Common myeloid progenitor, CD34-positive (primary cell): Measurements from ENCODE around the gene STAC.

ENCODE experiments used
- CTCF ChIA-PET: fragments of 350-600 bp; sonication (Branson Sonifier 250); formaldehyde crosslinking; loops from one replicate; lab custom pipeline; 2021; ENCODE audit warnings: antibody characterized with exemption; lab: Charles Lee
- POLR2A ChIA-PET: fragments of 350-600 bp; sonication (Branson Sonifier 250); formaldehyde crosslinking; loops from one replicate; lab custom pipeline; 2021; ENCODE audit warnings: antibody characterized with exemption; lab: Charles Lee
- DNase-seq, 3 donors: peaks; one replicate each; pipeline versions ENCODE4 v3.0.0 to v3.0.0-alpha.2; 2013
- H3K27ac ChIP-seq, 2 experiments: 1 replicate in 1 of 2; 2 replicates in 1 of 2; pipeline ENCODE4 v1.7.0; 2013; ENCODE audit warnings: inconsistent platforms in 2 of 2, low read length in 2 of 2, mild to moderate bottlenecking in 2 of 2, low read depth in 1 of 2, moderate library complexity in 1 of 2; ENCODE audit not compliant: severe bottlenecking in 2 of 2, insufficient read depth in 1 of 2, poor library complexity in 1 of 2
- H3K27me3 ChIP-seq, 5 experiments: replicated peaks in 2 of 5; 1 replicate in 3 of 5; 2 replicates in 2 of 5; pipeline versions ENCODE4 v1.6.1 to v1.7.0; 2013; ENCODE audit warnings: low read length in 4 of 5, mild to moderate bottlenecking in 2 of 5, moderate library complexity in 2 of 5, inconsistent platforms in 1 of 5; ENCODE audit not compliant: insufficient read depth in 5 of 5, control insufficient read depth in 4 of 5
- H3K36me3 ChIP-seq, 4 experiments: 1 replicate in 2 of 4; 2 replicates in 2 of 4; pipeline versions ENCODE4 v1.6.1 to v1.7.0; 2013; ENCODE audit warnings: low read length in 3 of 4, control low read depth in 1 of 4, mild to moderate bottlenecking in 1 of 4; ENCODE audit not compliant: control insufficient read depth in 4 of 4, insufficient read depth in 4 of 4
- H3K4me1 ChIP-seq, 4 experiments: 1 replicate in 3 of 4; 2 replicates in 1 of 4; pipeline versions ENCODE4 v1.6.1 to v1.7.1; 2013; ENCODE audit warnings: low read length in 3 of 4, mild to moderate bottlenecking in 3 of 4, control low read depth in 1 of 4, inconsistent platforms in 1 of 4, moderate library complexity in 1 of 4; ENCODE audit not compliant: control insufficient read depth in 4 of 4, insufficient read depth in 4 of 4; ENCODE audit errors: control extremely low read depth in 1 of 4
- H3K4me3 ChIP-seq, 7 experiments: 1 replicate in 4 of 7; 2 replicates in 3 of 7; pipeline versions ENCODE4 v1.5.1 to v1.7.0; 2013; ENCODE audit warnings: mild to moderate bottlenecking in 7 of 7, low read length in 6 of 7, moderate library complexity in 6 of 7, inconsistent platforms in 2 of 7, low read depth in 2 of 7, control low read depth in 1 of 7; ENCODE audit not compliant: insufficient read depth in 4 of 7, control insufficient read depth in 1 of 7; ENCODE audit errors: extremely low read depth in 1 of 7
- H3K9me3 ChIP-seq, 5 experiments: 1 replicate in 4 of 5; 2 replicates in 1 of 5; pipeline versions ENCODE4 v1.6.1 to v1.7.1; 2013; ENCODE audit warnings: low read length in 4 of 5, mild to moderate bottlenecking in 2 of 5, inconsistent platforms in 1 of 5, low read depth in 1 of 5, moderate library complexity in 1 of 5; ENCODE audit not compliant: control insufficient read depth in 4 of 5, insufficient read depth in 2 of 5; ENCODE audit errors: control extremely low read depth in 1 of 5
- WGBS: methylation state at CpG from one replicate; pipeline ENCODE4 v1.1.5; 2013; ENCODE audit not compliant: insufficient coverage; 5-methylcytosine and 5-hydroxymethylcytosine counted together

The STAC gene

DNA sequence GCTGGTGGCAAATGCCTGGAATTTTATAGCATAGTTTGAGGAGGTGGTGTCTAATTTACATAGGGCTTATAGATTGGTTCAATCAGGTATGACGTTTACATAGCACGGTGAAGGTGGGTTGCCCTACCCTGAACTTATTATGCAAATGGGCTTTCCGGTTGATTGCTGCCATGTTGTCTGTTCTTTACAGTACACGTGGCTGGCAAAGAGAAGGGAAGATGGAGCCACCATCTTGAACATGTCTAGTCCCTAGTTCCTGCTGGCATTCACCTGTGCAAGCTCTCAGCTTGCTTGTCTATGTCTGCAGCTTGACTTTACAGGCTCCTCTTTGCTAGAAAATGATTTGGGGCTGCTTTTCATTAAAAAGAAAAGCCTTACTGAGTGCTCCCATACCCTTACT lies 14.0 kb upstream of the STAC start:
- Histone ChIP-seq H3K27me3 (no peaks in the 10 kb centered on the region), H3K36me3 (no peaks in the 10 kb centered on the region), H3K4me1 (no peaks in the 10 kb centered on the region), H3K27ac (no peak overlapping the region), H3K4me3 (no peak overlapping the region), H3K9me3 (no peaks in the 10 kb centered on the region)
- WGBS, result 98% methylated on average over 4 of the region's 4 CpGs
- CTCF ChIA-PET, result interaction anchor here (1.1 kb wide), 1 partner anchor 9 kb away, joined by 3 read pairs; no protein-coding TSS in a partner anchor
- POLR2A ChIA-PET, result no interaction called here
- DNase-seq, result no peak

GRCh38 chr3:36367912-36368573 lies 12.3 kb upstream of the STAC start:
- no peaks in the 10 kb centered on the region for H3K4me1 ChIP-seq
- ChIA-PET POLR2A (no interaction called here), CTCF (no interaction called here)
- no peak overlapping the region for H3K27ac ChIP-seq
- DNase-seq, result peak in 2 of 3 donors; percentile 28 to 46
- no peaks in the 10 kb centered on the region for H3K36me3 ChIP-seq
- no peaks in the 10 kb centered on the region for H3K9me3 ChIP-seq
- 100% methylated on average over 1 of the region's 3 CpGs for WGBS
- no peaks in the 10 kb centered on the region for H3K27me3 ChIP-seq
- no peak overlapping the region for H3K4me3 ChIP-seq

DNA sequence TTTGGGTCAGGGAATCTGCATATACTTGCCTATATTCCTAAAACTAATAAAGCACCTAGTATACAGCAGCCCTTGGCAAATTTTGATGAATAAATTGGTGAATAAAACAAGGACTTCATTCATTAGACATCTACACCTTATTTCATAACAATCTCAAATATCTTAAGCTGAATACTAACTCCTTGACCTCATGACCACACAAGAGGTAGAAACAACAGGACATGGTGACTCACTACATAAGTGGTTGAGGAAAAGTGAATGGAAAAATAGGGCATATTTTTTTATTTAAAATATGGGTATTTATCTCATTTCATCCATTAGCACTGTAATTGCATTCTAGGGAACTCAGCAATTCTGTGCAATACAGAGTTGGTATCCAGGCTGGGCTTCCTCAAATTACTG lies 7.8 kb upstream of the STAC start:
- DNase-seq, result no peak
- no peaks in the 10 kb centered on the region for H3K36me3 ChIP-seq
- no peaks in the 10 kb centered on the region for H3K4me1 ChIP-seq
- ChIA-PET CTCF (interaction anchor here (1.1 kb wide), 1 partner anchor 35 kb away, joined by 3 read pairs; no protein-coding TSS in a partner anchor), POLR2A (no interaction called here)
- H3K27ac ChIP-seq, result no peak overlapping the region
- no peaks in the 10 kb centered on the region for H3K9me3 ChIP-seq
- H3K27me3 ChIP-seq, result no peaks in the 10 kb centered on the region
- H3K4me3 ChIP-seq, result no peak overlapping the region

DNA sequence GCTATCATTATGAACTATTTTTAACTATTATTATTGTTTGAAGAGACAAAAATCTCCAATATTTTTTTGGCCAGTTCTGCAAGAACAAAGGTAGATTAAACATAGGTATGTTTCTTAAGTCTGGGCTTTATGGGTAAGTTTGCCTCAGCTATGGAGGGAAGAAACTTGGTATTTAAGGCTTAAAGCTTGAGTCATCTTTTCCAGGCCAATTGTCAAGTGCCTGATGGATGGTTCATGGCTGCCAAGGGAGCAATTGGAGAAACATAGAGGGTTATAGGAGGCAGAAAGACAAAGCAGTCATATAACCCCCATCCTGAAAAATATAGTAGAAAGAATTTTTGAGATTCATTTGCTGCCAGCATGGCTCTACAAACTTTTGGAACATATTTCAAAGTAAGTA lies 7.2 kb upstream of the STAC start:
- ChIA-PET CTCF (no interaction called here), POLR2A (no interaction called here)
- Histone ChIP-seq H3K4me1 (no peaks in the 10 kb centered on the region), H3K27me3 (peaks cover 0 to 3% (median 0%) of the 10 kb centered on the region in 5 experiments), H3K9me3 (no peaks in the 10 kb centered on the region), H3K27ac (no peak overlapping the region), H3K36me3 (no peaks in the 10 kb centered on the region), H3K4me3 (no peak overlapping the region)
- DNase-seq, result no peak

DNA sequence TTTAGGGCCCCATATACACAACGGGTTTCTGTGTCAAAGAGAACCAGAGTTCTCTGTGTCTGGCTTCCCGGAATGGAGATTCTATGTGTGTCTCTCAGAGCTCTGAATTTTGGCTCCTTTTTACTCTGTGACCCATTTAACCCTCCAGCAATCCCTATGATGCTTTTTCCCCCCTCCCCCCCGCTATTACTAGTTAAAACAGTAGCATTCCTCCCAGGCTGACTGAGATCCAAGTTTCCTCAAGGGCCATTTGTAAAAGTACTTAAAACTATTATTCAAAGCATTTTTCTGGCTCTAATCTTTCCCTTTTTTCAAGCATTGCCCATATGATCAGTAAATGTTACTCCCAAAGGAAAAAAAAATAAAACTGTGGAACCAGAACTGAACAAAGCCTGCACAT lies 6.6 kb upstream of the STAC start:
- 100% methylated on average over 3 of the region's 3 CpGs for WGBS
- no peak overlapping the region for H3K27ac ChIP-seq
- CTCF ChIA-PET, result no interaction called here
- POLR2A ChIA-PET, result no interaction called here
- H3K36me3 ChIP-seq, result no peaks in the 10 kb centered on the region
- no peaks in the 10 kb centered on the region for H3K9me3 ChIP-seq
- H3K4me3 ChIP-seq, result no peak overlapping the region
- H3K4me1 ChIP-seq, result no peaks in the 10 kb centered on the region
- H3K27me3 ChIP-seq, result peaks cover 0 to 3% (median 0%) of the 10 kb centered on the region in 5 experiments
- DNase-seq, result no peak

DNA sequence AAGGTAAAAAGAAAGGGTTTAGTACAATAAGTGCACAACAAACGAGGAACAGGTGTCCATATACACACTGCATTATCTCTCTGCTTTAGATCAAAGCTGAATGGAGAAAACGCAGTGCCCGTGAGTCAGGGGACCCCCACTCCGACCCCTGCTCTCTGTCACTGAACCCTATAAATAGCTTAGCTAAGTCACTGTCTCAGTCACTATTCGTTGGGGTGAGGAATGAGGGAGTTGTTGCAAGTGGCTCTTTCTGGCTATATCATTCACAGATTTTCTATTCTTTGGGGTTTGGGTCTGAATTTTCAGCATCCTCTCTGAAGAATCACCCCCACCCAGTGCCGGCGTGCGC lies 458 bp upstream of the STAC start:
- H3K4me3 ChIP-seq, result peak overlapping the region; percentile 57 to 84 (median 79)
- no peak overlapping the region for H3K27ac ChIP-seq
- ChIA-PET CTCF (no interaction called here), POLR2A (no interaction called here)
- H3K27me3 ChIP-seq, result peaks cover 0 to 14% (median 0%) of the 10 kb centered on the region in 5 experiments
- WGBS, result 8% methylated on average over 5 of the region's 8 CpGs
- H3K36me3 ChIP-seq, result peaks cover 0 to 5% (median 0%) of the 10 kb centered on the region in 4 experiments
- peaks cover 2 to 14% (median 12%) of the 10 kb centered on the region in 4 experiments for H3K4me1 ChIP-seq
- H3K9me3 ChIP-seq, result no peaks in the 10 kb centered on the region
- peak in 1 of 3 donors; percentile 57 for DNase-seq

GRCh38 chr3:36381311-36381956 lies 1.1 kb downstream of the STAC start:
- peaks cover 2 to 14% (median 12%) of the 10 kb centered on the region in 4 experiments for H3K4me1 ChIP-seq
- no peak overlapping the region for H3K27ac ChIP-seq
- peaks cover 0 to under 1% (median 0%) of the 10 kb centered on the region in 5 experiments for H3K9me3 ChIP-seq
- POLR2A ChIA-PET, result interaction anchor here (0.7 kb wide), 1 partner anchor 17 kb away, joined by 3 read pairs; no protein-coding TSS in a partner anchor
- peak in 1 of 3 donors; percentile 14 for DNase-seq
- H3K27me3 ChIP-seq, result peaks cover 0 to 14% (median 0%) of the 10 kb centered on the region in 5 experiments
- WGBS, result 57% methylated on average over 4 of the region's 8 CpGs
- CTCF ChIA-PET, result interaction anchor here (2.0 kb wide), 1 partner anchor 16 kb away, joined by 4 read pairs; no protein-coding TSS in a partner anchor
- peaks cover 0 to 7% (median 0%) of the 10 kb centered on the region in 4 experiments for H3K36me3 ChIP-seq
- H3K4me3 ChIP-seq, result peak overlapping the region in 6 of 7 experiments; percentile 57 to 84 (median 78)
